Fibroblast of villous mesenchyme (primary cell): ENCODE data around the gene INAFM2. TPM values are rescaled to one million over a fixed set of nuclear protein-coding genes. Genes with fewer than 3 reads are reported as not detected.

Experiments
- DNase-seq: peaks from one replicate; pipeline ENCODE4 v3.0.0-alpha.2; 2010; ENCODE audit warnings: low read depth
- H3K4me3 ChIP-seq: 2 replicates; pipeline ENCODE4 v1.5.1; 2011; ENCODE audit warnings: low read depth, mild to moderate bottlenecking, low read length
- CTCF ChIP-seq: IDR thresholded peaks from 2 replicates; pipeline ENCODE4 v1.5.1; 2012; ENCODE audit warnings: low read depth, mild to moderate bottlenecking, low read length; ENCODE audit not compliant: insufficient read depth
- total RNA-seq: library from RNA; depleted of rRNA; stranded (reverse); fragments of >200 nt; gene quantifications from 2 replicates; pipeline ENCODE4 v1.2.3, GENCODE V29; 2012

The INAFM2 gene
- total RNA-seq, 1 donor = 16.8 TPM

- no peak overlapping the region for H3K4me3 ChIP-seq
- no peak for TF ChIP-seq CTCF
- DNase-seq = no peak
Observed at GRCh38 chr15:40331026-40331425, 7.5 kb downstream of the INAFM2 start.

- H3K4me3 ChIP-seq = no peak overlapping the region
- TF ChIP-seq CTCF = no peak
- no peak for DNase-seq
Observed at GRCh38 chr15:40331637-40332036, 8.1 kb downstream of the INAFM2 start.

GRCh38 chr15:40332113-40332781 is 8.8 kb downstream of the INAFM2 start:
- no peak for TF ChIP-seq CTCF
- no peak overlapping the region for H3K4me3 ChIP-seq
- DNase-seq = no peak

- TF ChIP-seq CTCF = no peak
- H3K4me3 ChIP-seq = no peak overlapping the region
- peak; percentile 94 for DNase-seq
Observed at GRCh38 chr15:40333922-40334492, 10.5 kb downstream of the INAFM2 start.

- DNase-seq = no peak
- TF ChIP-seq CTCF = no peak
- no peak overlapping the region for H3K4me3 ChIP-seq
Observed at GRCh38 chr15:40334541-40334940, 11.0 kb downstream of the INAFM2 start.

GRCh38 chr15:40334941-40335795 is 11.7 kb downstream of the INAFM2 start:
- TF ChIP-seq CTCF = no peak
- DNase-seq = no peak
- no peak overlapping the region for H3K4me3 ChIP-seq
